ENCODE results near the gene YWHAQ.

The YWHAQ gene

GRCh38 chr2:9644603-9645002 lies 13.8 kb upstream of the YWHAQ start:
- in situ Hi-C loops (cut with HindIII; ENCODE audit: low sequenced_read_pairs) = no loop called here
- no peak for TF ChIP-seq CTCF (IDR thresholded peaks at IDR 0.05; ENCODE audit: low read depth, low read length, missing control alignments)
- H3K4me3 ChIP-seq (ENCODE audit: low read depth, low read length) = no peak overlapping the region
- no peak for DNase-seq (ENCODE audit: low read depth)

- no peak overlapping the region for H3K4me3 ChIP-seq (ENCODE audit: low read depth, low read length)
- in situ Hi-C loops (cut with HindIII; ENCODE audit: low sequenced_read_pairs) = no loop called here
- DNase-seq (ENCODE audit: low read depth) = no peak
- no peak for TF ChIP-seq CTCF (IDR thresholded peaks at IDR 0.05; ENCODE audit: low read depth, low read length, missing control alignments)
Measured at GRCh38 chr2:9644021-9644420, 13.2 kb upstream of the YWHAQ start.

GRCh38 chr2:9641641-9642040 lies 10.8 kb upstream of the YWHAQ start:
- in situ Hi-C loops (cut with HindIII; ENCODE audit: low sequenced_read_pairs) = no loop called here
- DNase-seq (ENCODE audit: low read depth) = no peak
- no peak for TF ChIP-seq CTCF (IDR thresholded peaks at IDR 0.05; ENCODE audit: low read depth, low read length, missing control alignments)
- H3K4me3 ChIP-seq (ENCODE audit: low read depth, low read length) = no peak overlapping the region

GRCh38 chr2:9640403-9641104 lies 9.8 kb upstream of the YWHAQ start:
- no peak overlapping the region for H3K4me3 ChIP-seq (ENCODE audit: low read depth, low read length)

GRCh38 chr2:9639740-9640343 lies 9.0 kb upstream of the YWHAQ start:
- TF ChIP-seq CTCF (IDR thresholded peaks at IDR 0.05; ENCODE audit: low read depth, low read length, missing control alignments) = no peak
- no peak for DNase-seq (ENCODE audit: low read depth)
- in situ Hi-C loops (cut with HindIII; ENCODE audit: low sequenced_read_pairs) = no loop called here
- H3K4me3 ChIP-seq (ENCODE audit: low read depth, low read length) = no peak overlapping the region

More at GRCh38 chr2:9640403-9641104, 9.8 kb upstream of the YWHAQ start:
- no peak for TF ChIP-seq CTCF (IDR thresholded peaks at IDR 0.05; ENCODE audit: low read depth, low read length, missing control alignments)
- in situ Hi-C loops (cut with HindIII; ENCODE audit: low sequenced_read_pairs) = no loop called here
- DNase-seq (ENCODE audit: low read depth) = no peak

GRCh38 chr2:9639000-9639602 lies 8.3 kb upstream of the YWHAQ start:
- no peak overlapping the region for H3K4me3 ChIP-seq (ENCODE audit: low read depth, low read length)
- TF ChIP-seq CTCF (IDR thresholded peaks at IDR 0.05; ENCODE audit: low read depth, low read length, missing control alignments) = no peak
- DNase-seq (ENCODE audit: low read depth) = no peak
- in situ Hi-C loops (cut with HindIII; ENCODE audit: low sequenced_read_pairs) = no loop called here
